Epidermal melanocyte (primary cell): Measurements from ENCODE around the gene WWTR1.

Experiments
- DNase-seq: peaks from one replicate; pipeline ENCODE4 v3.0.0; 2011; ENCODE audit warnings: low spot score; ENCODE audit not compliant: insufficient read length

WWTR1 gene

GRCh38 chr3:149535333-149535685, 122.5 kb downstream of the WWTR1 start:
- DNase-seq = no peak

GRCh38 chr3:149534671-149535332, 123.0 kb downstream of the WWTR1 start:
- DNase-seq = no peak

- DNase-seq = no peak
These were observed 123.7 kb downstream of the WWTR1 start for GRCh38 chr3:149534082-149534481.

- no peak for DNase-seq
These were observed 125.2 kb downstream of the WWTR1 start for GRCh38 chr3:149532489-149533180.

- DNase-seq = no peak
These were observed 128.7 kb downstream of the WWTR1 start for GRCh38 chr3:149529099-149529498.

- DNase-seq = no peak
These were observed 129.5 kb downstream of the WWTR1 start for GRCh38 chr3:149528340-149528650.

GRCh38 chr3:149527531-149528339, 130.1 kb downstream of the WWTR1 start:
- DNase-seq = no peak

- DNase-seq = no peak
These were observed 134.1 kb downstream of the WWTR1 start for GRCh38 chr3:149523512-149524299.

- DNase-seq = no peak
These were observed 137.9 kb downstream of the WWTR1 start for GRCh38 chr3:149519912-149520311.

GRCh38 chr3:149516920-149517319, 140.9 kb downstream of the WWTR1 start:
- DNase-seq = no peak

- DNase-seq = no peak
These were observed 142.6 kb downstream of the WWTR1 start for GRCh38 chr3:149515249-149515648.

- no peak for DNase-seq
These were observed 143.4 kb downstream of the WWTR1 start for GRCh38 chr3:149514471-149514870.

GRCh38 chr3:149512073-149512782, 145.6 kb downstream of the WWTR1 start:
- DNase-seq = no peak

- DNase-seq = no peak
These were observed 146.7 kb downstream of the WWTR1 start for GRCh38 chr3:149511040-149511626.

- DNase-seq = no peak
These were observed 147.3 kb downstream of the WWTR1 start for GRCh38 chr3:149510480-149510879.

- no peak for DNase-seq
These were observed 148.3 kb downstream of the WWTR1 start for GRCh38 chr3:149509526-149509925.

GRCh38 chr3:149507491-149508324, 150.1 kb downstream of the WWTR1 start:
- DNase-seq = no peak

GRCh38 chr3:149506965-149507364, 150.9 kb downstream of the WWTR1 start:
- DNase-seq = no peak

GRCh38 chr3:149506540-149506939, 151.3 kb downstream of the WWTR1 start:
- no peak for DNase-seq

- DNase-seq = no peak
These were observed 155.4 kb downstream of the WWTR1 start for GRCh38 chr3:149502438-149502837.
